ENCODE results near the gene MRPS22. TPM values are rescaled to one million over a fixed set of nuclear protein-coding genes. Genes with fewer than 3 reads are reported as not detected.

The MRPS22 gene
- total and polyA plus RNA-seq, 2 of the 8 experiments (the other 6 are each of a cell fraction or from before 2014, with no cell fraction given): 28.3 to 45.8 TPM

DNA sequence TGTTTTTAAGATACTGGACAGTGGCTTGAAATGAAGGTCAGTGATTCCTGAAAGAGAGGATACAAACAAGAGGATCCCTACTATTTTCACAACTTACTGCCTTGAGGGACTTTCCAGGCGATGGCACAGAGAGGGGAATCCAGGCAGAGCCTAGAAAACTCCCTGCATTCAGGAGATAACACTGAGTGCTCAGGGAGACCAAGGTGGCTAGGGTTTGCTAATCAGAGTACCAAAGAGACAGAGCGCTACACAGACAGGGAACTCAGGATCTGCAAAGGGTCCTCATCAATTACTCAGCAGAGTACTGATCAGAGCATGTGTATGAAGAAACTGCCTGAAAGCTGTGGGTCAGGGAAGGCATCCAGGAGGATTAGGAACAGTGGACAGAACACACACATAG lies 11.7 kb upstream of the MRPS22 start:
- Histone ChIP-seq H2AK5ac (ENCODE audit: low read depth, low read length) (no peak overlapping the region), H4K20me1 (replicated peaks in 1 of 2; ENCODE audit: control insufficient read depth in 1 of 2, insufficient read depth in 2 of 2, low read length in 2 of 2) (no peaks in the 10 kb centered on the region), H3K36me3 (ENCODE audit: control insufficient read depth in 2 of 4, insufficient read depth in 4 of 4, low read length in 3 of 4) (no peaks in the 10 kb centered on the region), H3K79me1 (ENCODE audit: low read depth, low read length) (no peaks in the 10 kb centered on the region), H3K14ac (ENCODE audit: insufficient read length) (no peak overlapping the region), H3K18ac (ENCODE audit: extremely low read depth, low read length) (no peak overlapping the region), H2BK20ac (ENCODE audit: low read length) (no peak overlapping the region), H2BK15ac (ENCODE audit: low read length) (no peak overlapping the region), H3K23me2 (ENCODE audit: low read depth, low read length) (no peaks in the 10 kb centered on the region), H2BK5ac (ENCODE audit: low read depth, low read length) (no peak overlapping the region), H3K79me2 (ENCODE audit: control insufficient read depth in 1 of 2, insufficient read depth in 2 of 2, low read length in 2 of 2) (no peaks in the 10 kb centered on the region), H3K56ac (replicated peaks; ENCODE audit: insufficient read length, low read depth, low read length) (no peak overlapping the region), H3K4me1 (replicated peaks in 1 of 4; ENCODE audit: control insufficient read depth in 3 of 4, insufficient read depth in 4 of 4, low read length in 3 of 4) (no peaks in the 10 kb centered on the region), H3K27ac (ENCODE audit: low read depth, low read length) (no peak overlapping the region), H2BK12ac (ENCODE audit: low read depth, low read length) (no peak overlapping the region), H3K4me2 (ENCODE audit: insufficient read depth in 1 of 2, low read depth in 2 of 2, low read length in 2 of 2) (no peak overlapping the region), H3K4me3 (ENCODE audit: extremely low read depth in 1 of 4, insufficient read depth in 2 of 4, low read depth in 3 of 4, low read length in 4 of 4) (no peak overlapping the region), H2BK120ac (replicated peaks; ENCODE audit: low read depth, low read length) (no peak overlapping the region), H3K9ac (replicated peaks in 1 of 4; ENCODE audit: extremely low read depth in 1 of 4, low read depth in 3 of 4, low read length in 3 of 4) (no peak overlapping the region), H3K9me3 (ENCODE audit: insufficient read depth in 2 of 2, low read depth in 1 of 2, low read length in 1 of 2) (no peaks in the 10 kb centered on the region), H2AFZ (ENCODE audit: low read length) (no peak overlapping the region), H4K5ac (ENCODE audit: insufficient read length, low read depth, low read length) (no peak overlapping the region), H4K91ac (replicated peaks; ENCODE audit: insufficient read length, low read length) (no peak overlapping the region), H3K27me3 (replicated peaks in 1 of 4; ENCODE audit: control insufficient read depth in 3 of 4, extremely low read depth in 1 of 4, insufficient read depth in 3 of 4, low read length in 3 of 4) (peaks cover 0 to 5% (median 4%) of the 10 kb centered on the region in 4 experiments; a peak in 3 of 7 replicates), H3K23ac (ENCODE audit: insufficient read length) (no peak overlapping the region), H4K8ac (ENCODE audit: extremely low read depth, insufficient read depth, low read length) (no peak overlapping the region), H3K4ac (replicated peaks; ENCODE audit: insufficient read length, low read depth, low read length) (no peak overlapping the region)
- DNase-seq (ENCODE audit: low read depth in 1 of 2, low spot score in 2 of 2): no peak
- ChIA-PET CTCF (ENCODE audit: partially characterized antibody) (interaction anchor here (4.7 kb wide), 1 partner anchor 14 kb away, joined by 58 read pairs; no protein-coding TSS in a partner anchor), POLR2A (ENCODE audit: partially characterized antibody) (interaction anchor here (1.3 kb wide), 1 partner anchor 10 kb away, joined by 3 read pairs; no protein-coding TSS in a partner anchor)
- FAIRE-seq: no peak
- TF ChIP-seq KDM1A (IDR thresholded peaks at IDR 0.05; ENCODE audit: borderline replicate concordance, low read length) (no peak), RFX5 (IDR thresholded peaks at IDR 0.05; ENCODE audit: borderline replicate concordance, low read depth, low read length) (no peak), POLR2AphosphoS5 (IDR thresholded peaks at IDR 0.05; ENCODE audit: low read depth, low read length) (no peak), EZH2 (IDR thresholded peaks at IDR 0.05; ENCODE audit: low read depth, low read length, severe bottlenecking) (no peak), TBP (IDR thresholded peaks at IDR 0.05; ENCODE audit: low read depth, low read length) (no peak), EP300 (IDR thresholded peaks at IDR 0.05; ENCODE audit: borderline replicate concordance in 1 of 2, low read depth in 2 of 2, low read length in 2 of 2) (no peak), EGR1 (IDR thresholded peaks at IDR 0.05; ENCODE audit: borderline replicate concordance, low read depth, low read length) (no peak), RNF2 (IDR thresholded peaks at IDR 0.05; ENCODE audit: borderline replicate concordance, low read depth, low read length, missing control alignments, poor library complexity, severe bottlenecking) (no peak), SP2 (IDR thresholded peaks at IDR 0.05; ENCODE audit: low read length) (no peak), NANOG (IDR thresholded peaks at IDR 0.05; ENCODE audit: insufficient read depth, low read depth, low read length, poor library complexity, severe bottlenecking) (no peak), CHD2 (IDR thresholded peaks at IDR 0.05; ENCODE audit: low read length) (no peak), MAFK (IDR thresholded peaks at IDR 0.05; ENCODE audit: low read depth, low read length) (no peak)
- TF ChIP-seq, protein P1, sequence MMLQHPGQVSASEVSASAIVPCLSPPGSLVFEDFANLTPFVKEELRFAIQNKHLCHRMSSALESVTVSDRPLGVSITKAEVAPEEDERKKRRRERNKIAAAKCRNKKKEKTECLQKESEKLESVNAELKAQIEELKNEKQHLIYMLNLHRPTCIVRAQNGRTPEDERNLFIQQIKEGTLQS (IDR thresholded peaks at IDR 0.05; ENCODE audit: insufficient read depth, low read depth, low read length): no peak
- 58% methylated on average over 2 of the region's 2 CpGs; no CpG with 5 or more reads in 1 of the 2 experiments for whole genome bisulfite sequencing, 2 experiments (ENCODE audit: extremely low coverage in 1 of 2, insufficient coverage in 1 of 2, insufficient read length in 1 of 2, insufficient replicate concordance in 2 of 2, low coverage in 1 of 2, low lambda C conversion rate in 2 of 2, missing lambda C conversion rate in 1 of 2)

Data from H1 (cell line).